DND-41 (cell line): ENCODE measurements around the gene BLVRA.

Experiments used
- CTCF ChIP-seq: IDR thresholded peaks from 2 replicates; pipeline ENCODE4 v1.5.1; 2012; ENCODE audit warnings: borderline replicate concordance, low read length, moderate library complexity, mild to moderate bottlenecking; ENCODE audit not compliant: poor library complexity, severe bottlenecking; ENCODE audit errors: extremely low read depth
- EZH2 ChIP-seq: IDR thresholded peaks from 3 replicates; pipeline ENCODE4 v1.6.1; 2012; ENCODE audit warnings: borderline replicate concordance, low read depth, mild to moderate bottlenecking, moderate library complexity, low read length, inconsistent platforms; ENCODE audit not compliant: severe bottlenecking

DNA sequence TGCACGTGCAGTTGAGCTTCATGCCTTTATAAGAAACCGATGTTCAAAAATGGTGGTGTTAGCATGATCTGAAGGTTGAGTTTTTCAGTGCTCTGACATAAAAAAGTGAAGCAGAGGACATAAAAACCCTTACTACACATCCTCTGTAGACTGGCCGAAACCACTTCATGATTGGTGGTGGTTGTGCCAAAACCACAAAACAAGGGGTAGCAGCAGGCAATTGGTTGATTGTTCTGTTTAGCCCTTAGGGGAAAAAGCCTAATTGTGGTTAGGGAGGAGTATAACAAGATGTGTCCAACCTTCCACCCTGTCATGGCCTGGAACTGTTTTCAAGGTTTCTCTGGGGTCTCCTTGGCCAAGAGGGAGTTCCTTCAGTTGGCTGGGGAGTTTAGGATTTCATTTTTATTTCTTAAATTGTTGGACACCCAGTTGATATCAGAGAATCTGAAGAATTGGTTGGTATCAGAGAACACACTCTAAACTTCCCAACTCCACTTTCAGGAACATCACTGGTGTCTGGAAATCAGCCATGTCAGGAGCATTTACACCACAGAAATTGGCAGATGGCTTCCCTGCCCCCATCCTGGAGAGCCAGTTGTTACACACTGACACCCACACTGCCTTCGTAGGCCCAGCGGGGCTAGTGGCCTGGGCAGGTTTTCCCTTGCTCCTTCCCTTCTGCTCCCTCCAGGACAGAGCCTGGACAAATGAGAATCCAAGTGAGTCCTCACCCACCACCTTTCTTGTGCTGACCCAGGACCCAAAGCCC, 92.1 kb downstream of the BLVRA start:
- TF ChIP-seq CTCF (no peak), EZH2 (no peak)
